SK-N-SH (cell line): Measurements from ENCODE around the gene DNAH10. TPM values are rescaled to one million over a fixed set of nuclear protein-coding genes. Genes with fewer than 3 reads are reported as not detected.

Experiments
- CTCF ChIA-PET: fragments of 300-600, 350-600 bp; formaldehyde crosslinking; extraction: SDS; loops from one replicate; lab custom pipeline; 2021; lab: Yijun Ruan, JAX
- POLR2A ChIA-PET: fragments of 350-600 bp; sonication (Branson Sonifier 250); formaldehyde crosslinking; extraction: SDS; loops from one replicate; lab custom pipeline; 2020; ENCODE audit warnings: antibody characterized with exemption, inconsistent platforms; lab: Yijun Ruan, JAX
- DNase-seq: peaks from one replicate; pipeline ENCODE4 v3.0.0; 2012
- H2AFZ ChIP-seq: fragments of 200-600 bp; sonication (generic); 2 replicates; pipeline ENCODE4 v1.8.1; 2016; ENCODE audit warnings: antibody characterized with exemption, mild to moderate bottlenecking, low read depth
- H3F3A ChIP-seq: fragments of 200-600 bp; sonication (generic); replicated peaks from 2 replicates; pipeline ENCODE3; 2016; ENCODE audit warnings: antibody characterized with exemption, mild to moderate bottlenecking; ENCODE audit not compliant: insufficient read depth
- H3K27ac ChIP-seq, 2 experiments: fragments of 200-500 bp in 1 of 2; fragments of 200-600 bp in 1 of 2; sonication (Bioruptor generic) in 1 of 2; sonication (generic), shearing (Covaris generic) in 1 of 2; 2 replicates each; pipeline versions ENCODE4 v1.5.1 to v1.6.1; 2014 to 2016; ENCODE audit warnings: low read depth in 2 of 2, inconsistent platforms in 1 of 2, low read length in 1 of 2, mild to moderate bottlenecking in 1 of 2, mixed read lengths in 1 of 2
- H3K27me3 ChIP-seq: fragments of 200-600 bp; sonication (generic), shearing (Covaris generic); 2 replicates; pipeline ENCODE4 v1.6.1; 2016; ENCODE audit warnings: mixed run types; ENCODE audit not compliant: insufficient read depth
- H3K36me3 ChIP-seq, 2 experiments: fragments of 200-500 bp in 1 of 2; fragments of 200-600 bp in 1 of 2; sonication (Bioruptor generic) in 1 of 2; sonication (generic) in 1 of 2; replicated peaks in 1 of 2; 2 replicates each; pipeline versions ENCODE3 to v1.5.1; 2014 to 2016; ENCODE audit warnings: low read length in 1 of 2, mild to moderate bottlenecking in 1 of 2; ENCODE audit not compliant: insufficient read depth in 2 of 2, control insufficient read depth in 1 of 2
- H3K4me1 ChIP-seq, 2 experiments: fragments of 200-500 bp in 1 of 2; fragments of 200-600 bp in 1 of 2; sonication (Bioruptor generic) in 1 of 2; sonication (generic), shearing (Covaris generic) in 1 of 2; 2 replicates each; pipeline versions ENCODE4 v1.5.1 to v1.6.1; 2014 to 2016; ENCODE audit warnings: low read depth in 1 of 2, low read length in 1 of 2, mixed run types in 1 of 2; ENCODE audit not compliant: insufficient read depth in 2 of 2, control insufficient read depth in 1 of 2
- H3K4me2 ChIP-seq: fragments of 200-600 bp; sonication (generic), shearing (Covaris generic); 2 replicates; pipeline ENCODE4 v1.6.1; 2017; ENCODE audit warnings: mixed run types
- H3K4me3 ChIP-seq, 2 experiments: fragments of 200-500 bp in 1 of 2; fragments of 200-600 bp in 1 of 2; sonication (Bioruptor generic) in 1 of 2; sonication (generic), shearing (Covaris generic) in 1 of 2; 2 replicates each; pipeline versions ENCODE4 v1.5.1 to v1.8.1; 2014 to 2016; ENCODE audit warnings: low read depth in 2 of 2, inconsistent platforms in 1 of 2, low read length in 1 of 2, mild to moderate bottlenecking in 1 of 2, mixed read lengths in 1 of 2, moderate library complexity in 1 of 2
- H3K79me2 ChIP-seq: fragments of 200-600 bp; sonication (generic); 2 replicates; pipeline ENCODE4 v1.8.1; 2017; ENCODE audit warnings: mild to moderate bottlenecking; ENCODE audit not compliant: insufficient read depth
- H3K9ac ChIP-seq: fragments of 200-600 bp; sonication (generic); 2 replicates; pipeline ENCODE4 v1.6.1; 2017; ENCODE audit warnings: mixed run types
- H3K9me2 ChIP-seq: fragments of 200-600 bp; sonication (generic); 2 replicates; pipeline ENCODE4 v1.6.1; 2017; ENCODE audit warnings: mixed run types
- H3K9me3 ChIP-seq: fragments of 200-600 bp; sonication (generic); 2 replicates; pipeline ENCODE4 v1.6.1; 2017; ENCODE audit warnings: mixed run types, mild to moderate bottlenecking, moderate library complexity
- H4K20me1 ChIP-seq: fragments of 200-600 bp; sonication (generic); 2 replicates; pipeline ENCODE4 v1.6.1; 2017; ENCODE audit warnings: mild to moderate bottlenecking, mixed run types; ENCODE audit not compliant: insufficient read depth
- EZH2phosphoT487 ChIP-seq: fragments of 200-600 bp; sonication (generic); IDR thresholded peaks from 2 replicates; pipeline ENCODE4 v1.6.1; 2017; ENCODE audit warnings: low read depth, mixed run types, mild to moderate bottlenecking, antibody characterized with exemption, moderate library complexity, borderline replicate concordance
- FOSL2 ChIP-seq: IDR thresholded peaks from 2 replicates; pipeline ENCODE4 v1.4.0; 2012; ENCODE audit warnings: low read depth, mild to moderate bottlenecking, moderate library complexity, borderline replicate concordance
- FOXJ3 ChIP-seq: sonication (generic); formaldehyde crosslinking; IDR thresholded peaks from 2 replicates; pipeline ENCODE4 v1.5.1; 2020; ENCODE audit warnings: mild to moderate bottlenecking, missing genetic modification reagents
- GABPA ChIP-seq: IDR thresholded peaks from 2 replicates; pipeline ENCODE4 v1.4.0; 2012; ENCODE audit warnings: low read depth, mild to moderate bottlenecking
- MXI1 ChIP-seq: IDR thresholded peaks from 2 replicates; pipeline ENCODE4 v1.6.1; 2012; ENCODE audit warnings: mild to moderate bottlenecking, low read depth, low read length, improper control_type of control experiment
- RCOR1 ChIP-seq: fragments of 150-350 bp; IDR thresholded peaks from 2 replicates; pipeline ENCODE4 v1.6.1; 2017; ENCODE audit warnings: antibody characterized with exemption, low read length
- RFX5 ChIP-seq: IDR thresholded peaks from 2 replicates; pipeline ENCODE4 v1.6.1; 2012; ENCODE audit warnings: mild to moderate bottlenecking, improper control_type of control experiment, low read length
- RXRA ChIP-seq: IDR thresholded peaks from 2 replicates; pipeline ENCODE4 v1.4.0; 2012; ENCODE audit warnings: low read depth, mild to moderate bottlenecking, borderline replicate concordance
- SMC3 ChIP-seq: IDR thresholded peaks from 2 replicates; pipeline ENCODE4 v1.6.1; 2012; ENCODE audit warnings: low read depth, low read length, improper control_type of control experiment
- TAF1 ChIP-seq: IDR thresholded peaks from 2 replicates; pipeline ENCODE4 v1.6.1; 2012; ENCODE audit warnings: low read depth, mild to moderate bottlenecking, low read length, moderate library complexity, borderline replicate concordance
- TCF12 ChIP-seq: IDR thresholded peaks from 2 replicates; pipeline ENCODE4 v1.4.0; 2012
- TEAD4 ChIP-seq: IDR thresholded peaks from 2 replicates; pipeline ENCODE4 v1.4.0; 2012; ENCODE audit warnings: mild to moderate bottlenecking, borderline replicate concordance; ENCODE audit not compliant: insufficient read depth
- YY1 ChIP-seq: IDR thresholded peaks from 2 replicates; pipeline ENCODE4 v1.4.0; 2012; ENCODE audit warnings: low read depth, mild to moderate bottlenecking
- WGBS: methylation state at CpG from one replicate; pipeline ENCODE4 v1.1.6; 2017; ENCODE audit warnings: low lambda C conversion rate; 5-methylcytosine and 5-hydroxymethylcytosine counted together
- polyA plus RNA-seq, 3 experiments: library from polyadenylated mRNA; depleted of rRNA; stranded (reverse); fragments of >200 nt; gene quantifications; 2 replicates each; pipeline ENCODE4 v1.2.3, GENCODE V29; 2012
- TF ChIP-seq, protein P1 (sequence below): IDR thresholded peaks from 2 replicates; pipeline ENCODE4 v1.6.1; 2012; ENCODE audit warnings: mild to moderate bottlenecking, low read depth, low read length, moderate library complexity
- TF ChIP-seq, protein P2 (sequence below): IDR thresholded peaks from 2 replicates; pipeline ENCODE4 v1.4.0; 2012; ENCODE audit warnings: low read depth, borderline replicate concordance

Gene DNAH10
- polyA plus RNA-seq, 1 of the 3 experiments (the other 2 are of a cell fraction), result 0.13 TPM

GRCh38 chr12:123908884-123909725 is 147.0 kb downstream of the DNAH10 start:
- TF ChIP-seq FOXJ3 (CRISPR knock-in tag) (no peak), SMC3 (no peak), RXRA (no peak), FOSL2 (no peak), TCF12 (no peak), EZH2phosphoT487 (no peak), TAF1 (no peak), RFX5 (no peak), GABPA (no peak), RCOR1 (no peak), TEAD4 (no peak), YY1 (no peak), MXI1 (no peak)
- TF ChIP-seq, protein P1, sequence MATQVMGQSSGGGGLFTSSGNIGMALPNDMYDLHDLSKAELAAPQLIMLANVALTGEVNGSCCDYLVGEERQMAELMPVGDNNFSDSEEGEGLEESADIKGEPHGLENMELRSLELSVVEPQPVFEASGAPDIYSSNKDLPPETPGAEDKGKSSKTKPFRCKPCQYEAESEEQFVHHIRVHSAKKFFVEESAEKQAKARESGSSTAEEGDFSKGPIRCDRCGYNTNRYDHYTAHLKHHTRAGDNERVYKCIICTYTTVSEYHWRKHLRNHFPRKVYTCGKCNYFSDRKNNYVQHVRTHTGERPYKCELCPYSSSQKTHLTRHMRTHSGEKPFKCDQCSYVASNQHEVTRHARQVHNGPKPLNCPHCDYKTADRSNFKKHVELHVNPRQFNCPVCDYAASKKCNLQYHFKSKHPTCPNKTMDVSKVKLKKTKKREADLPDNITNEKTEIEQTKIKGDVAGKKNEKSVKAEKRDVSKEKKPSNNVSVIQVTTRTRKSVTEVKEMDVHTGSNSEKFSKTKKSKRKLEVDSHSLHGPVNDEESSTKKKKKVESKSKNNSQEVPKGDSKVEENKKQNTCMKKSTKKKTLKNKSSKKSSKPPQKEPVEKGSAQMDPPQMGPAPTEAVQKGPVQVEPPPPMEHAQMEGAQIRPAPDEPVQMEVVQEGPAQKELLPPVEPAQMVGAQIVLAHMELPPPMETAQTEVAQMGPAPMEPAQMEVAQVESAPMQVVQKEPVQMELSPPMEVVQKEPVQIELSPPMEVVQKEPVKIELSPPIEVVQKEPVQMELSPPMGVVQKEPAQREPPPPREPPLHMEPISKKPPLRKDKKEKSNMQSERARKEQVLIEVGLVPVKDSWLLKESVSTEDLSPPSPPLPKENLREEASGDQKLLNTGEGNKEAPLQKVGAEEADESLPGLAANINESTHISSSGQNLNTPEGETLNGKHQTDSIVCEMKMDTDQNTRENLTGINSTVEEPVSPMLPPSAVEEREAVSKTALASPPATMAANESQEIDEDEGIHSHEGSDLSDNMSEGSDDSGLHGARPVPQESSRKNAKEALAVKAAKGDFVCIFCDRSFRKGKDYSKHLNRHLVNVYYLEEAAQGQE, result no peak
- TF ChIP-seq, protein P2, sequence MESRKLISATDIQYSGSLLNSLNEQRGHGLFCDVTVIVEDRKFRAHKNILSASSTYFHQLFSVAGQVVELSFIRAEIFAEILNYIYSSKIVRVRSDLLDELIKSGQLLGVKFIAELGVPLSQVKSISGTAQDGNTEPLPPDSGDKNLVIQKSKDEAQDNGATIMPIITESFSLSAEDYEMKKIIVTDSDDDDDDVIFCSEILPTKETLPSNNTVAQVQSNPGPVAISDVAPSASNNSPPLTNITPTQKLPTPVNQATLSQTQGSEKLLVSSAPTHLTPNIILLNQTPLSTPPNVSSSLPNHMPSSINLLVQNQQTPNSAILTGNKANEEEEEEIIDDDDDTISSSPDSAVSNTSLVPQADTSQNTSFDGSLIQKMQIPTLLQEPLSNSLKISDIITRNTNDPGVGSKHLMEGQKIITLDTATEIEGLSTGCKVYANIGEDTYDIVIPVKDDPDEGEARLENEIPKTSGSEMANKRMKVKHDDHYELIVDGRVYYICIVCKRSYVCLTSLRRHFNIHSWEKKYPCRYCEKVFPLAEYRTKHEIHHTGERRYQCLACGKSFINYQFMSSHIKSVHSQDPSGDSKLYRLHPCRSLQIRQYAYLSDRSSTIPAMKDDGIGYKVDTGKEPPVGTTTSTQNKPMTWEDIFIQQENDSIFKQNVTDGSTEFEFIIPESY, result no peak
- H3K36me3 ChIP-seq, result no peaks in the 10 kb centered on the region
- no peaks in the 10 kb centered on the region for H3K9me2 ChIP-seq
- H2AFZ ChIP-seq, result no peak overlapping the region
- H3K27ac ChIP-seq, result no peak overlapping the region
- no peak overlapping the region for H3K4me3 ChIP-seq
- no peaks in the 10 kb centered on the region for H3K27me3 ChIP-seq
- peaks cover 13% of the 10 kb centered on the region for H3F3A ChIP-seq
- H3K4me1 ChIP-seq, result peaks cover 0 to 6% of the 10 kb centered on the region in 2 experiments; a peak in 1 of 4 replicates
- POLR2A ChIA-PET, result no interaction called here
- WGBS, result 62% methylated on average over 28 of the region's 37 CpGs
- H3K4me2 ChIP-seq, result no peak overlapping the region
- no peaks in the 10 kb centered on the region for H3K79me2 ChIP-seq
- no peaks in the 10 kb centered on the region for H3K9me3 ChIP-seq
- no peak overlapping the region for H3K9ac ChIP-seq
- no peak for DNase-seq
- CTCF ChIA-PET, result interaction anchor here (0.6 kb wide), 1 partner anchor 241 kb away, joined by 3 read pairs; no protein-coding TSS in a partner anchor
- H4K20me1 ChIP-seq, result no peaks in the 10 kb centered on the region
